Measurements from ENCODE around the gene SLC9A8.

Gene SLC9A8

DNA sequence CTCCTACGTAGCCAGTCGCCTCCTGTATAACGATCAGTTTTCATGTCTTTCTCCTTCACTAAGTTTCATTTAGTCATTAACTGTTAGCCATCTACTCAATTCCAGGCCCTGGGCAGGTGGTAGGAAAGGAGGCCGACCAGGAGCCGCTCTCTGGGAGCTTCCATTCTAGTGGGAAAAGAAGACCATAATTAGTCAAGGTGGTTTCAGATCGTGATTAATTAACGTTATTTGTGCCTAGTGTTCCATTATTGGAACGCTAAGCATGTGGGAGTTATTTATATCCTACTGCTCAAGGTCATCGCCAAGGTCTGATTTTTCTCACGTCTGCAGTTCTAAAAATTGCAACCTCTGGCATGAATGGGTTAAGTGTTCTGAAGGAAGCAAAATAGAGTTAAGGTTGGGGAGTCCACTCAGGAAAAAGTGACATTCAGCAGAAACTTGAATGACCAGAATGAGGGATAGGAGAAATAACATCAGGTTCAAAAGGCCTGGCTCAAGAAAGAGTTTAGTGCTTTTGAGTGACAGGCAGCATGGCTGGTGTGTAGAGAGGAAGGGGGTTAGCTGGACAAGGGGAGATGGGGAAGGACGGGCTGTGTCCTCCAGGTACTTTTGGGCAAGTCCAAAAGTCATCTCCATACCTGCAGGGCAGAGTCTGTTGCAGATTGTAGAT is 812 bp downstream of the SLC9A8 start:
- DNase-seq: no peak

DNA sequence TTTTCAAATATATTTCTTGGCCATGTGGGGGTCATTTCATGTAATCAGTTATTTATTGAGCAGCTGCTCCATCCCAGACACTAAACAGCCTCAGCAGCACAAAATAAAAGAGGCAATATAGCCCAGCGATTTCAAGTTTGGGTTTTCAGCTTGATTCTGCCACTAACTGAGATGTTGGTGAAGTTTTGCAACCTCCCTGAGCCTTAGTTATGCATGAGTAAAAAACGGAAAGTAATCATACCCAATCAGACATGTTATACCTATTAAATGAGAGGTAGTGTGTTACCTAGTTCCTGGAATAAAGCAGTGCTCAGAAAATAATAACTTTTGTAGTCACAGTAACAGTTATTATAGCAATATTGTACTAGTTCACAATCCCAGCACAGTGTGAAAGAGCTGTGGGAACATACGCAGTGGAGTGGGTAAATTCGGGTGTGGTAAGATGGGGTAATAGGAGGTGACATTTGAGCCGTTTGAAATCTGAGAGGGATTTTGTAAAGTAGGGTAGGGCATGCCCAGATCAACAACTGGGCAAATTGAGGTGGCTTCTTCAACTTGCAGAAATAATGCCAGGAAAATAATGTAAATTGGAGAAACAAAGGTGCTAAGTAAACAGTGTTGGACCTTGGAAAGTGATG is 1.5 kb downstream of the SLC9A8 start:
- no peak for DNase-seq

DNA sequence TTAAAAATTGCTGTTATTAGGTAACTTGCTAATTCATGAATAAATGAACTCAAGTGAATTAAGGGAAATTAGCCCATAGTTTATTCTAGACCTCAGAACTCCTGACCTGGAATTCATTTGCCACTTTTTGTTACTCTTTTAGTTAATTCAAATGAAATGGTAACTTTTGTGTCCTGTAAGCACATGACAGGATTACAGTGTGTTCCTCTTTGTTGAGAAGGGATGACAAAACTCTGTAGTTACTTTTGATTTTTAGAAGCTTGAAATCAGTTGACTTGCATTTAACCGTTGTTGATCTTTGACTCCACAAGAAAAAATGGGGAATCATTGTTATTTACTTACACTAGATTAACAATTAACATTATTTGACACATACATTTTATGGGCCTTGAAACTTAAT is 6.2 kb downstream of the SLC9A8 start:
- DNase-seq: no peak

DNA sequence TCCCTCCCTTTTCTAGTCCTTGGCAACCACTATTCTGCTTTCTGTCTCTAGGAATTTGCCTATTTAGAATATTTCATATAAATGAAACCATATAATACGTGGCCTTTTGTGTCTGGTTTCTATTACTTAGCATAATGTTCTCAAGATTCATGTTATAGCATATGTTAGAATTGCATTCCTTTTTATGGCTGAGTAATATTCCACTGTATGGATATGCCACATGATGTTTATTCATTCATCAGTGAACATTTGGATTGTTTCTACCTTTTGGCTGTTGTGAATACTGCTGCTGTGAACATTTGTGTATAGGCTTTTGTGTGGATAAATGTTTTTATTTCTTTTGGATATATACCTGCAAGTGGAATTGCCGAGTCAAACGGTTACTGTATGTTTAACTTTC is 7.1 kb downstream of the SLC9A8 start:
- DNase-seq: no peak

DNA sequence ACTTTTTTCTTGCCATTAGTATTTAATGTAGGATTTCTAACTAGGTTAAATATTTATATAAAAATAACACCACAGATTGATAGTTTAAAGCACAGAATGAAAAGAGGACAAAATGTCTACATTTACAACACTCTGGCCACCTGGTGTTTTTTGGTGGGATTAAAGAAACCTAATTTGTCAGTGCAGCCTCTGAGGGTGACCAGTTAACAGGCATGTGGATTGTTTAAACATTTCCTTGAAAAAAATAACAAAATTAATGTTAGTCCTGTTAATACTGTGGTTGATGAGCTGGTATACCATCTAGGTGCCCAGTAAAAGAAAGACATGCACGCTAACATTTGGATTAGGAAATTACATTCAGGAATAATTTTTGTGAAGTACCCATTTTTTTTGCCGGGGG is 8.8 kb downstream of the SLC9A8 start:
- no peak for DNase-seq

DNA sequence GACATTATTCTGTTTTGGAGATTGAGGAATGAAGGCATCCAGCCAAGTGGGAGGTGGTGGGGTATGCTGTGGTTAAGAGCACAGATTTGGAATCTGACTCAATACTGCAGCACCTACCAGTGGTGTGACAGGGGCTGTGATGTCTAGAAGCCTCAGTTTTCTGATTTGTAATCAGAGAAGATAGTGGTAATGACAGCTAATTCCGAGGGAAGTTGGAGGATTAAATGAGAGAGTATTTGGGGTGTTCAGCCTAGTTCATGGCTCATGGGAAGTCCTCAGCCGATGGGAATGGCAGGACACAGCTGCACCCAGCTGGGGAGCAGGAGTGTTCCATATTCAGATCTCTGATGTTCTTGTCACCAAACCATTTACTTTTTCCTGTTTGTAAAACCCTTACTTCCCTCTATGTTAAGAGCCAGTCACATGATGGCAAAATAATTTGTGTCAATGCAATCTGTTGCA is 9.3 kb downstream of the SLC9A8 start:
- no peak for DNase-seq

DNA sequence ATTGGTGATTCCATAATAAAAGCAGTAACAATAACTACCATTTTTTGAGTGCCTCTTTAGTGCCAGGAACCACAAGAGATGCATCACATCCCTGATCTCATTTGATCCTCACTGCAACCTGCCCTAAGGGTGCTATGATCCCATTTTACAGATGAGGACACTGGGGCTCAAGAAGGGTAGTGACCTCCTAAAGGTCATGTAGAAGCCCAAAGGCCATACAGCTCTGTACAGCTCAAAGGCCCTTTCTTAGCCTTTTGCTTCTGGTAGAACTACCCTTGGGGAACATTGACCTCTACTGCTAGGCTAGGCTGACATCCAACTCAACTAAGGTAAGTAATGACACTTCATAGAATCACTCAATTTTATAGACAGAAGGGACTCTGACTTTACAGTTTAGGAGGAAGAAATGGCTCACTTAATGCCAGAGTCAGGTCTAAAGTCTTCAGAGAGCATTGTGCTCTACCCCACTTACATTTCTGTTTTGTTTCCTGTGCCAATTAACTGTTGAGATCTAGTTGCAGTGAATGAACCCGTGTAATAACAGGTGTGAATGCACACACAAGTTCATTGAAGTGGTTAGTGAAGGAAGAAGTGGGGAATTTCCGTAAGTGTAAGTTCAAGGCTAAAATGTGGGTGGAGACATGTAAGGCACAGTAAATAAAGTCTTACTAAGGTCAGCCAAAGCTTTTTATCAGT is 10.7 kb downstream of the SLC9A8 start:
- no peak for DNase-seq

DNA sequence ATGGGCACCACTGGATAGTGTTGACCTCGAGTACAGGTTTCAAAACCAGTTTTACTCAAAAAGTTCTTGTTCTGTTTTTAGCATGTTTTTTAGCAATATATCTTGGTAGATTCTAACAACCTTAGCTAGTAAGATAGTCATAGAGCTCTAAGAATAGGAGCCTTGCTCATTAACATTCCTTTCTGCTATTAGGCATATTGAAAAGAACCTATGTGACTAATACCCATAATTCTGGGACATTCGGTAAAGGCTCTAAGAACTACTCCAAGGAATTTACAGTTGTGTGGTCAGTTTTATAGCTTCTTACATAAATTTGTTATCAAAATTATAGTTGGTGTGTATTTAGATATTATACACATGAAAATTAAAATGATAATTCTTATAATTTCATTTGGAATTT is 11.6 kb downstream of the SLC9A8 start:
- DNase-seq: no peak

DNA sequence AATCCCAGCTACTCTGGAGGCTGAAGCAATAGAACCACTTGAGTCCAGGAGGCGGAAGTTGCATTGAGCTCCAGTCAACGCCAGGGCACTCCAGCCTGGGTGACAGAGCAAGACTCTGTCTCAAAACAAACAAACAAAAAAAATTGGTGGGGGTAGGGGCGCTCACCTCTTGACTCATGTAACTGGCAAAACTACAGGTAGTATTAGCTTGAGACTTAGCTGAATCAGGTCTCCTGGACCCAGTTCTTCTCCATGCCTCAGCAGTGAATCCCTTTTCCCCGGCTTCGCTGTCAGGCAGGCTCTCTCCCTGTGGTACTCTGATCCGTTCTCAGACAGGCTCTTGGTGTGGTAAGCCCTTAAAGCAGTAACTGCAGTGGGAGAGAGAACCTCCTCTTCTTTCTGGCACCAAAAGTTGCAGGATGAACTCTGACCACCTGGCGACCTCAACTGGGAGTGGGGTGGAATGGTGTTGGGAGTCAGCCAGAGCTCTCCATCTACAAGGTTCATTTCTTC is 12.9 kb downstream of the SLC9A8 start:
- peak; percentile 51 for DNase-seq

DNA sequence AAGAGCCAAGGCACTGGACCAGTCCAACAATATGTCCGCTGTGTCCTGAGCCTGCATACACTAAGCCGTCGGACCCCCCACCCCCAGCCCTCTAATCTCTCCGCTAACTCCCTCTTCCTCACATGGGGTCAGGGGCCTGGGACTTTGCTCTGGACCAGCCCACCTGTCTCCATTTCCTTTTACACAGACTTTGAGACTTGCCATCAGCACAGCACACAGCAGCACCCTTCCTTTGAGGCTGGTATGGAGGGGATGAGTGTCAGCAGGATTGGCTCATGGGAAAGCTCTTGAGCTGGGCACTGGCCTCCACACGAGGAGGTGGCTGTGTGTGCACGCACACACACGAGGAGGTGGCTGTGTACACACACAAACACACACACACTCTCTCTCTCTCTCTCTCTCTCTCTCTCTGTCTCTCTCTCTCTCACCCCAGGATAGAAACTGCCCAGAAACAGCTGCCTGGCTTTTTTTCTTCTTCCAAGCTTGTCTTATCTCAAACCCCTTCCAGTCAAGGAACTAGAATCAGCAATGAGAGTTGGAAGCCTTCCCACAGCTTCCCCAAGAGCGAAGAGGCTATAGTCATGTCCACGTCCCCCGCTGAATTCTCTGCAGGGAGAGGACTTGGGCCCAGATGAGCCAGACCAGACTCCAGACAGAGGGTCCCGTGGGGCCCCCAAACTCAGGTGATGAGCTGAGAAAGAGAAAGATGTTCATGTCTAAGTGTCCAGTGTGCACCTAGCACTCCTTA is 18.6 kb downstream of the SLC9A8 start:
- no peak for DNase-seq

DNA sequence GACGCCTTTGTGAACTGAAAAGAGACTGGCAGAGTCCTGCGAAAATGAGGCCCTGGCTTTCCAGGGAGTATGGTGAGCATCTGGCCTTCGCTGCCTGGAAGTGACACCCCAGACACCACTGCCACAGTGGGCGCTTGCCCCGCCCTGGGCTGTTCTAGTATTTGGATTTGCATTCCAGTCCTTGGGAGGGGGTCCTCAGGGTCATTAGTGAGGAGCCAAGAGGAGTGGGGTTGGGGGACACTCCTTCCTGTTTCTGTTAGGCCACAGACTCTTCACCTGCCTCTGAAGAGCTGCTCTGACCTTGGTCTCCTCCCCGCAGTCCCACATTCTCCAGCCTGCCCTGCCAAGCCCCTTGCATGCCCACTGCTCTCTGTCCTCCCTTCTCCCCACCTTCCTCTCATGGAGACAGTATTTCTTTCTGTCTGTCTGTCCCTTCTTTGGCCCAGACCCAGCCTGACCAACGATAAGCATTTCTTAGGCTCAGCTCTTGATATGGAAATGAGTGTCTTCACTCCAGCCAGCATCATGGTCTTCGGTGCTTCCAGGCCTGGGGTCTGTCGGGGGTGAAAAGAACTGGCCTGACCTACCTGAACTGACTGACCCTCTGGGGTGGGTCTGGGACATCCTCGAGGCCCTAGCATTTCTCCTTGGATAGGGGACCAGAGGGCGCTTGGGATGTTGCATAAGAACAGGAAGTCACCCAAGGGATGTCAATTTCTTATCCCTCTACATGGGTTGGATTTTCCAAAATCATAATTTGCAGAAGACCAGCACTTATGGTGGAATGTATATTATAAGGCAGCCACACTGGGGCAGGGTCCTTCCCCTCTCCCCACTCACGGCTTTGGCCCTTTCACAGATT is 19.4 kb downstream of the SLC9A8 start:
- DNase-seq: no peak

DNA sequence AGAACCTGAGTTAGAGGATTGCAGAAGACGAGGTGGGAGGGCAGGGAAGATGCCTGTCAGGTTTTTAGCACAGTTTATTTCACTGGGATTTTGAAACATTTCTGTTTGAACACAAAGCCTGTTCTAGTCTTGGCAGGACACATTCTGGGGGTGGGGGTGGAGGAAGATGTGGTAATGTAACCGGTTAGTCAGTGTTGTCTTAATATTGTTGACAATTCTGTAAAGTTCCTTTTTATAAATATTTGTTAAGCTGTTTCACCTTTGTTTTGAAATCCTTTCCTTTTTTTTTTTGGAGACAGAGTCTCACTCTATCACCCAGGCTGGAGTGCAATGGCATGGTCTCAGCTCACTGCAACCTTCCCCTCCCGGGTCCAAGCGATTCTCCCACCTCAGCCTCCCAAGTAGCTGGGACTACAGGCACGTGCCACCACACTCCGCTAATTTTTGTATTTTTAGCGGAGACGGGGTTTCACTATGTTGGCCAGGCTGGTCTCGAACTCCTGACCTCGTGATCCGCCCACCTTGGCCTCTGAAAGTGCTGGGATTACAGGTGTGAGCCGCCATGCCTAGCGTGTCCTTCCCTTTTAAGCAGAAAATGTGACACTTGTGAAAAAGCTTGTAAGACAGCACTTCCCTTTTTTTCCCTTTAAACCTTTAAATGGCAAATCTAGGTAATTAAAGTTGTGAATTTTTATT is 20.2 kb downstream of the SLC9A8 start:
- DNase-seq: no peak

DNA sequence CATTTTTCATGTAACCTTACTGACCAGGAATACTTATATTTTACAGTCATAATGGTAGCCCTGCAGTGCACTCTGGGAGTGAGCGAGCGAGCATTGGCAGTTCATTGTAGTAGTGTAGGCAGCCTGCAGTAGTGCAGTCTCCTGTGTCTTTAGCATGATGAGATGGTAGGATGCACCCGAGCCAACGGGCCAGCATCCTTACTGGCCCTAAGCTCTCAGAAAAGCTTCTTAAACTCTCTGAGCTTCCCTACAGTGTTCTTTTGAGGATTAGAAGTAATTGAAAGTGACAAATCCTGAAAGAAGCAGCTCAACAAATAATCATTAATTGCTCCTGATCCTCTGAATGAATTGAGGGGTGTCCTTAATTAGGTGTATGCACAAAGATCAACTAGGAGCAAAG is 20.9 kb downstream of the SLC9A8 start:
- DNase-seq: no peak

DNA sequence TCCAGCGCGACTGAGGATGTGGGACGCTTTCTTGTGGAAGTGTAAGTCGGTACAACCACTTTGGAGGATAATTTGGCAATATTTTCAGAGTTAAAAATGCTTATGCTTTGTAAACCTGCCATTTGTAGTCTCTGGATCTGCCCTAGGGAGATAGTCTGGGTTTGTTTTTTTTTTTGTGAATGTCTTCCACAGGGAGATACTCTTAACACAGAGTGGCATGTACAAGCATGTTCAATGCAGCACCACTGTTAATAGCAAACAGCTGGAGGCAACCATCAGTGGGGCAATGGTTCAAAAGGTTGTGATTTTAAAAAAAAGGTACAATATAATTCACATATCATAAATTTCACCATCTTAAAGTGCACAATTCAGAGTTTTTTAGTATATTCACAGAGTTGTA is 22.4 kb downstream of the SLC9A8 start:
- DNase-seq: no peak

DNA sequence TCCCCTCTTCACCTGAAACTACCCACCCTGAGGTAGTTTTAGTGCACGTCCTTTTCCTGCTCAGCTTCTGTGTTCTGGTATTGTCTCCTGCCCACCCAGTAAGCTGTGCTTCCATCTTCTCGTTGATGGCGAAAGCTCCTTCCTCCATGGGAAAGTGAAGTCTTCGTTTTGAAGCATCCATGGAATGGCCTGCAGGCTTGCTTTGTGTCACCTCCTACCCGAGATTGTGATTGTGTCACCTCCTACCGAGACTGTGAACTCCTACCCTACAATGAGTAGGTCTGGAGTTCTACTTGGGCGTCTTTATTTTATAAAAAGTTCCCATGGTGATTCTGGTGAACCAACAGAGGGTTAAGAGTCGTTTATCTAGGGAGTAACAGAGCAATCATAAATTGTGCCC is 25.9 kb downstream of the SLC9A8 start:
- DNase-seq: no peak

DNA sequence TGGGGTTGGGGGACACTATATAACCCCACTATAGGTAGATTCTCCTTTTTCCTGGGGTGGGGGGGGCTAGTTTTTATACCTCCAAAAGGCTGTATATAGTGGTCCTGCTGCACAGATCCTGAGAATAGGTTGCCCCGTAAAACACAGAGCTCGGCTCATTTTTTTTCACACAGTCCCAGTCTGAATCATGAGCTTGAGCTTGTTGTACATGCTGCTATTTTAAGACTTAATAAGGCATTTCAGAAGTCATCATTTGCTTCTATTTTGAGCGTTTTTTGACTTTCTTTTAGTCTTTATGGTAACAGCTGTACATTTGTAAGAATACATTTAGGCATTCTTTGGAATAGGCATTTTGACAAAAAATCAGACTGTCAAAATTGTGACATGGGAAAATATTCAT is 30.5 kb downstream of the SLC9A8 start:
- DNase-seq: no peak

DNA sequence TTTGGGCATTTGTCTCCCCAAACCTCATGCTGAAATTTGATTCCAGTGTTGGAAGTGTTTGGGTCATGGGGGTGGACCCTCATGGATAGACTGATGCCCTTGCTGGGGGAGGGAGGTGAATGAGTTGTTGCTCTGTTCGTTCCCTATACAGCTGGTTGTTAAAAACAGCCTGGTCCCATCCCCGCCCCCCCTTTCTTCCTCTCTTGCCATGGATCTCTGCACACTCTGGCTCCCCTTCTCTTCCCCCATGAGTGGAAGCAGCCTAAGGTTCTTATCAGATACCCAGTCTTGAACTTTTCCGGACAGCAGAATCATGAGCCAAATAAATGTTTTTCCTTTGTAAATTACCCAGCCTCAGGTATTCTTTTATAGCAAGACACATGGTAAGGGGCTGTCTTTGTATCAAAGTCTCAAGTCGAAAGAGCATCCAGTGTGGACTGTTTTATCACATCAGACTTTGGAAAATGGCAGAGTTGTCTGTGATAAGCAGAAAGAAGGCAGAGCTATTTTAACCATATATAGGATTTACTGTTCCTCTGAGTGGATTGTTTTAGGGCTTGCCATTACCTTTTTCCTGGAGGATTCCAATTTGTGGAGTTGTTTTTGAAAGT is 31.2 kb downstream of the SLC9A8 start:
- DNase-seq: no peak

DNA sequence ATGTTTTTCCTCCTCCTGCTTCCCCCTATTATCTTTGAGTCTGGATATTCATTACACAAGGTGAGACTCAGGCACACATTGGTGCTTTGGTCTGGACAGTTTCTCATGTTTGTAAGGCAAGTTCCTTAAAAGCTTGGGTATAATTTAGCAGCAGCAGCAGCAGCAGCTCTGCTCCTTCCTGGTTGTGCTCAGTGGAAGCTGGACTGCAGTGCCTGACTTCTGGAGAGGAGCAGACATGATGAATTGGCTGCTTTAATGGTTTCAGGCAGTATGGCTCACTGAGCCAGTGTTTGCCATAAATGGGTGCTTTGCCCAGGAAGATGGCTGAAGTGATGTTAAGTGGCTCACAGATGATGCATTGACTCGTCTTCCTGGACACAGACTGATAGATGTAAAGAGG is 32.4 kb downstream of the SLC9A8 start:
- DNase-seq: no peak

DNA sequence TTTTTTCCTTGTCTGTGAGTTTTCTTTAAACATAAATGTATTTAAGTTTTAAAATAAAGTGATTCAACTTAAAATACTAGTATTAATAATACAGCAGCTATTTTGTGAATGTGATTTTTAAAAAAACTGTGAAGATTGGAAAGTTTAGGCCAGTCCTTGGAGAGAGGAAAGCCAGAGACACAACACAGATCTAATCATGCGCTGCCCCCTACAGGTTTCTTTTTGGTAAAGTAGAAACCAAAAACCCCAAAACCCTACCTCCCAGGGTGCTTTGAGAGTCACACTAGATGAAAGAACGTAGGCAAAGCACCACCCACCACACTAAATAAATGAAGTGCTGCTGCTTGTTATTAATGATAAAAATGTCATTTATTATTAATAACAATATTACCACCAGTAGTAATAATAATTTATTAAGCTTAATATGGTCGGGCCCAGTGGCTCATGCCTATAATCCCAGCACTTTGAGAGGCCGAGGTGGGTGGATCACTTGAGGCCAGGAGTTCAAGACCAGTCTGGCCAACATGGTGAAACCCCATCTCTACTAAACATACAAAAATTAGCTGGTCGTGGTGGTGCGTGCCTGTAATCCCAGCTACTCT is 33.7 kb downstream of the SLC9A8 start:
- peak; percentile 59 for DNase-seq

DNA sequence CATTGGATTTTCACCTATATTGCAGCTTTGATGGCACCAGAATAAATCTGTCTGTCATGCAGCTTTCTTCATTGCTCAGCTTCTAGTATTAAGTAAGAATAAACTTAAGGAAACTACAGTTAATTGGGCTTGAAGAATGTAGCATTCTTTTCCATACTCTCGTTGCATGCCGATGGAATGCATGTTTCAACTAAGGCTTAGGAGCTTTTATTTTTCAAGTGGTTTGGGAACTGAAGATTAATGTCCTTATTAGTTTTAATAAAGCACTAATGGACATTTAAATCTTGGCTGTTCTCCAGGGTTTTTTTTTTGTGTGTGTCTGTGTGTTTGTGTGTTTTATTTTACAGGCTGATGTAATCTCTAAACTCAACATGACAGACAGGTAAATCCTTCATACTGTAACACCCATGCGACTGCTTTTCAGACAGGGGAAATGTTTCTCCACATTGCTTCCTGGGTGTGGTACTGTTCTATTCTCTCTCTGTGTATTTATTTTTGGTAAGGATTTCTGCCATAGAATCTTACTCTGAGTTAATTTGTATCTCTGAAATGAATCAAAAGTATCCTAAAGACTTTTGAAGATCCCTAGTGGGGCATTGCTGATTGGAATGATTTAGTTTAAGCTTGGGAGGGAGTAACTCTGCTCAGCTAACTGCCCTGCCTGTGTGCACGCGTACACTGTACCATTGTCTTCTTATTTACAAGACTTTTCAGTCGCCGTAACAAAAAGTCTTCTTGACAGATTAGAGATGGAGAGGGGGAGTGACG is 38.0 kb downstream of the SLC9A8 start:
- DNase-seq: no peak
